Mesenteric fat pad (tissue), 1 donor: ENCODE measurements around the gene PLA2G2D. TPM values are rescaled to one million over a fixed set of nuclear protein-coding genes. Genes with fewer than 3 reads are reported as not detected.
A peak's percentile ranks its signal among the peaks of the same experiment; 100 is the strongest.

ENCODE experiments used
- DNase-seq: peaks from one replicate; pipeline ENCODE4 v3.0.0-alpha.2; 2020; ENCODE audit warnings: low spot score
- total RNA-seq: library from RNA; stranded (reverse); fragmentation: NEBNext Ultra II Directional; extraction: Animal tissue kit (Norgen Biotek cat#: 25700); gene quantifications from one replicate; pipeline ENCODE4 v1.2.1, GENCODE V29; 2021
- donor health status: DM: yes; HTN: yes; CAD: no.

Gene PLA2G2D
- total RNA-seq, 1 donor from 2014 or later = not detected

GRCh38 chr1:20143318-20143717 is 24.0 kb upstream of the PLA2G2D start:
- no peak for DNase-seq

GRCh38 chr1:20142001-20142710 is 22.8 kb upstream of the PLA2G2D start:
- DNase-seq = no peak

- DNase-seq = no peak
Measured at GRCh38 chr1:20141466-20141865, 22.1 kb upstream of the PLA2G2D start.

GRCh38 chr1:20141001-20141400 is 21.7 kb upstream of the PLA2G2D start:
- no peak for DNase-seq

GRCh38 chr1:20139776-20140612 is 20.7 kb upstream of the PLA2G2D start:
- no peak for DNase-seq

GRCh38 chr1:20138961-20139550 is 19.7 kb upstream of the PLA2G2D start, which contains the start of gene PLA2G2F:
Gene PLA2G2F, plus strand, starts transcription at chr1:20139323. Its CDS starts 105 bp downstream, at chr1:20139428.
- DNase-seq = no peak

GRCh38 chr1:20138346-20138745 is 19.0 kb upstream of the PLA2G2D start:
- DNase-seq = no peak

- DNase-seq = no peak
Measured at GRCh38 chr1:20137604-20138003, 18.3 kb upstream of the PLA2G2D start.

GRCh38 chr1:20137055-20137454 is 17.7 kb upstream of the PLA2G2D start:
- DNase-seq = no peak

- no peak for DNase-seq
Measured at GRCh38 chr1:20136249-20136648, 16.9 kb upstream of the PLA2G2D start.

- DNase-seq = no peak
Measured at GRCh38 chr1:20134995-20135394, 15.7 kb upstream of the PLA2G2D start.

- peak; percentile 9 for DNase-seq
Measured at GRCh38 chr1:20130518-20130917, 11.2 kb upstream of the PLA2G2D start.

- DNase-seq = peak; percentile 74
Measured at GRCh38 chr1:20126806-20127440, 7.6 kb upstream of the PLA2G2D start.

GRCh38 chr1:20126041-20126805 is 6.9 kb upstream of the PLA2G2D start:
- DNase-seq = peak; percentile 55

GRCh38 chr1:20125100-20125499 is 5.8 kb upstream of the PLA2G2D start:
- peak; percentile 22 for DNase-seq

- DNase-seq = peak; percentile 47
Measured at GRCh38 chr1:20124456-20125057, 5.2 kb upstream of the PLA2G2D start.

GRCh38 chr1:20123722-20124455 is 4.6 kb upstream of the PLA2G2D start:
- DNase-seq = no peak

GRCh38 chr1:20120796-20121195 is 1.5 kb upstream of the PLA2G2D start:
- peak; percentile 60 for DNase-seq

- DNase-seq = no peak
Measured at GRCh38 chr1:20117236-20117635, 2.1 kb downstream of the PLA2G2D start.

- peak; percentile 53 for DNase-seq
Measured at GRCh38 chr1:20115916-20116315, 3.4 kb downstream of the PLA2G2D start.
